ENCODE results near the gene SOBP. TPM values are rescaled to one million over a fixed set of nuclear protein-coding genes. Genes with fewer than 3 reads are reported as not detected.

Gene SOBP
- polyA plus RNA-seq, 2 of the 4 experiments (the other 2 are of a cell fraction): 0.18 to 0.53 TPM

GRCh38 chr6:107613651-107614379 is 123.9 kb downstream of the SOBP start:
- ChIA-PET CTCF (interaction anchor here (1.5 kb wide), 1 partner anchor 32 kb away, joined by 3 read pairs; no protein-coding TSS in a partner anchor), POLR2A (no interaction called here)
- no peak for FAIRE-seq
- no peaks in the 10 kb centered on the region for H3K4me1 ChIP-seq
- H3K4me3 ChIP-seq: no peak overlapping the region
- no peak overlapping the region for H3K4me2 ChIP-seq
- TF ChIP-seq JUN (IDR thresholded peaks at IDR 0.05): no peak
- TF ChIP-seq, protein P1, sequence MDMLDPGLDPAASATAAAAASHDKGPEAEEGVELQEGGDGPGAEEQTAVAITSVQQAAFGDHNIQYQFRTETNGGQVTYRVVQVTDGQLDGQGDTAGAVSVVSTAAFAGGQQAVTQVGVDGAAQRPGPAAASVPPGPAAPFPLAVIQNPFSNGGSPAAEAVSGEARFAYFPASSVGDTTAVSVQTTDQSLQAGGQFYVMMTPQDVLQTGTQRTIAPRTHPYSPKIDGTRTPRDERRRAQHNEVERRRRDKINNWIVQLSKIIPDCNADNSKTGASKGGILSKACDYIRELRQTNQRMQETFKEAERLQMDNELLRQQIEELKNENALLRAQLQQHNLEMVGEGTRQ (IDR thresholded peaks at IDR 0.05): no peak
- no peak for TF ChIP-seq KDM5A (IDR thresholded peaks at IDR 0.05)
- no peak for TF ChIP-seq EHF (CRISPR knock-in tag; IDR thresholded peaks at IDR 0.05)
- TF ChIP-seq EHMT2 (IDR thresholded peaks at IDR 0.05; ENCODE audit: low read depth): no peak
- no peak for TF ChIP-seq POLR2A (IDR thresholded peaks at IDR 0.05; ENCODE audit: low read length)
- no peak for TF ChIP-seq BHLHE40 (IDR thresholded peaks at IDR 0.05; ENCODE audit: low read depth, low read length)
- no peak for TF ChIP-seq EP300 (IDR thresholded peaks at IDR 0.05)
- TF ChIP-seq GATA3 (IDR thresholded peaks at IDR 0.05; ENCODE audit: borderline replicate concordance): no peak
- TF ChIP-seq NFE2L2 (conservative IDR thresholded peaks at IDR 0.05; ENCODE audit: low read length): no peak
- TF ChIP-seq E2F6 (IDR thresholded peaks at IDR 0.05; ENCODE audit: borderline replicate concordance, low read depth): no peak
- no peak for TF ChIP-seq FOXS1 (CRISPR knock-in tag; IDR thresholded peaks at IDR 0.05)
- TF ChIP-seq, protein P2, sequence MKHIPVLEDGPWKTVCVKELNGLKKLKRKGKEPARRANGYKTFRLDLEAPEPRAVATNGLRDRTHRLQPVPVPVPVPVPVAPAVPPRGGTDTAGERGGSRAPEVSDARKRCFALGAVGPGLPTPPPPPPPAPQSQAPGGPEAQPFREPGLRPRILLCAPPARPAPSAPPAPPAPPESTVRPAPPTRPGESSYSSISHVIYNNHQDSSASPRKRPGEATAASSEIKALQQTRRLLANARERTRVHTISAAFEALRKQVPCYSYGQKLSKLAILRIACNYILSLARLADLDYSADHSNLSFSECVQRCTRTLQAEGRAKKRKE (CRISPR knock-in tag; IDR thresholded peaks at IDR 0.05; ENCODE audit: low read depth): no peak
- TF ChIP-seq PHF8 (IDR thresholded peaks at IDR 0.05; ENCODE audit: borderline replicate concordance, low read depth): no peak
- TF ChIP-seq NPAS2 (CRISPR knock-in tag; IDR thresholded peaks at IDR 0.05; ENCODE audit: borderline replicate concordance): no peak
- TF ChIP-seq BCL3 (IDR thresholded peaks at IDR 0.05): no peak
- H3K9me3 ChIP-seq: no peaks in the 10 kb centered on the region
- no peak for ATAC-seq
- no peak overlapping the region for H3K27ac ChIP-seq
- DNase-seq (ENCODE audit: low read depth in 1 of 2, low spot score in 1 of 2): no peak
- 85% methylated on average over 4 of the region's 4 CpGs for WGBS (ENCODE audit: missing lambda C conversion rate)

DNA sequence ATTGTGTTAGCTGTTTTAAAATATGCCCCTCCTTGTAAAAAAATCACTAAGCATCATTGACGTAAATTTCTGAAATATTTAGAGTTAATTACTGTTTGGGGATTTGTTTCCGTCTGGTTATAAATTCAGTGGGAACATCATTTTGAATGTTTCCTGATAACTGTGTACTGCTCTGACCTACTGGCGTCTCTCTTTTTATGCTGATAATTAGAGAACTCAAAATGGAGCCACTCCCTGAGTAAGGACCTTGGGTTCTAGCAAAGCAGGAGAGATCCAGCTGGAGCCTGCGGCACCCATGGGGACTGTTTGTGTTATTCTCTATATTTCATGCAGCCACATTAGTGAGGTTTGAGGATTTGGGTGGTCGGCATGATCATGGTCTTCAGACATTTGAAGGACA is 124.9 kb downstream of the SOBP start:
- TF ChIP-seq ZSCAN20 (CRISPR knock-in tag; IDR thresholded peaks at IDR 0.05) (no peak), HOXB13 (CRISPR knock-in tag; IDR thresholded peaks at IDR 0.05; ENCODE audit: low read depth) (no peak)
- no peaks in the 10 kb centered on the region for H3K4me1 ChIP-seq
- no peak overlapping the region for H3K4me2 ChIP-seq
- H3K27ac ChIP-seq: no peak overlapping the region
- ChIA-PET POLR2A (no interaction called here), CTCF (interaction anchor here (1.5 kb wide), 1 partner anchor 33 kb away, joined by 3 read pairs; no protein-coding TSS in a partner anchor)
- WGBS (ENCODE audit: missing lambda C conversion rate): 90% methylated on average over 5 of the region's 5 CpGs
- H3K9me3 ChIP-seq: no peaks in the 10 kb centered on the region
- H3K4me3 ChIP-seq: no peak overlapping the region
- no peak for DNase-seq (ENCODE audit: low read depth in 1 of 2, low spot score in 1 of 2)
- FAIRE-seq: no peak
- no peak for ATAC-seq

DNA sequence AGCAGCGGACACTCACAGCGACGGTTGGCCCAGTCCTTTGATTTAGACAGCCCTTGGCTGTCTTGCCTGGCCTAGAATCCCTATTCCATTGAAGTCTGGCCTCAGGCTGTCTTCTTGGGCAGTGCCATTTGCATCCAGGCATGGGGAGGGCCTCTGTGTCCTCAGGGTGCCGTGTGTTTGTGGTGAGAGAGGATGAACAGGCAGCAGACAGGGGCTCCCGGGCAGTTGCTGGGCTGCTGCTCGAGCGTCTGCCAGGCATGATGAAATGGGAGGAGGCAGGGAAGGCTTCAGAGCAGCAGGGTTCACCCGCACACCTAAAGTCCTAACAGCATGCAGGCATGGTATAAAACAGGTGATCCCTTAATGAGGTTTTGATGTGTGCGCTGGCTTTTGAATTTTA is 126.9 kb downstream of the SOBP start:
- WGBS (ENCODE audit: missing lambda C conversion rate): 83% methylated on average over 9 of the region's 9 CpGs
- no peak for FAIRE-seq
- ATAC-seq: no peak
- no peak for TF ChIP-seq SREBF2 (IDR thresholded peaks at IDR 0.05)
- no peak for TF ChIP-seq NPAS2 (CRISPR knock-in tag; IDR thresholded peaks at IDR 0.05; ENCODE audit: borderline replicate concordance)
- TF ChIP-seq HEYL (CRISPR knock-in tag; IDR thresholded peaks at IDR 0.05): no peak
- no peak for TF ChIP-seq BHLHE40 (IDR thresholded peaks at IDR 0.05; ENCODE audit: low read depth, low read length)
- no peak for TF ChIP-seq KDM5A (IDR thresholded peaks at IDR 0.05)
- no peak for TF ChIP-seq MAFK (IDR thresholded peaks at IDR 0.05; ENCODE audit: partially characterized antibody)
- no peak for TF ChIP-seq RAD21 (conservative IDR thresholded peaks at IDR 0.05 in 1 of 2, IDR thresholded peaks at IDR 0.05 in 1 of 2)
- TF ChIP-seq PBX3 (IDR thresholded peaks at IDR 0.05): no peak
- TF ChIP-seq, protein P3, sequence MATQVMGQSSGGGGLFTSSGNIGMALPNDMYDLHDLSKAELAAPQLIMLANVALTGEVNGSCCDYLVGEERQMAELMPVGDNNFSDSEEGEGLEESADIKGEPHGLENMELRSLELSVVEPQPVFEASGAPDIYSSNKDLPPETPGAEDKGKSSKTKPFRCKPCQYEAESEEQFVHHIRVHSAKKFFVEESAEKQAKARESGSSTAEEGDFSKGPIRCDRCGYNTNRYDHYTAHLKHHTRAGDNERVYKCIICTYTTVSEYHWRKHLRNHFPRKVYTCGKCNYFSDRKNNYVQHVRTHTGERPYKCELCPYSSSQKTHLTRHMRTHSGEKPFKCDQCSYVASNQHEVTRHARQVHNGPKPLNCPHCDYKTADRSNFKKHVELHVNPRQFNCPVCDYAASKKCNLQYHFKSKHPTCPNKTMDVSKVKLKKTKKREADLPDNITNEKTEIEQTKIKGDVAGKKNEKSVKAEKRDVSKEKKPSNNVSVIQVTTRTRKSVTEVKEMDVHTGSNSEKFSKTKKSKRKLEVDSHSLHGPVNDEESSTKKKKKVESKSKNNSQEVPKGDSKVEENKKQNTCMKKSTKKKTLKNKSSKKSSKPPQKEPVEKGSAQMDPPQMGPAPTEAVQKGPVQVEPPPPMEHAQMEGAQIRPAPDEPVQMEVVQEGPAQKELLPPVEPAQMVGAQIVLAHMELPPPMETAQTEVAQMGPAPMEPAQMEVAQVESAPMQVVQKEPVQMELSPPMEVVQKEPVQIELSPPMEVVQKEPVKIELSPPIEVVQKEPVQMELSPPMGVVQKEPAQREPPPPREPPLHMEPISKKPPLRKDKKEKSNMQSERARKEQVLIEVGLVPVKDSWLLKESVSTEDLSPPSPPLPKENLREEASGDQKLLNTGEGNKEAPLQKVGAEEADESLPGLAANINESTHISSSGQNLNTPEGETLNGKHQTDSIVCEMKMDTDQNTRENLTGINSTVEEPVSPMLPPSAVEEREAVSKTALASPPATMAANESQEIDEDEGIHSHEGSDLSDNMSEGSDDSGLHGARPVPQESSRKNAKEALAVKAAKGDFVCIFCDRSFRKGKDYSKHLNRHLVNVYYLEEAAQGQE (IDR thresholded peaks at IDR 0.05): no peak
- no peak for TF ChIP-seq FOSB (CRISPR knock-in tag; IDR thresholded peaks at IDR 0.05)
- no peak for TF ChIP-seq ZSCAN20 (CRISPR knock-in tag; IDR thresholded peaks at IDR 0.05)

More for the DNA sequence above, 126.9 kb downstream of the SOBP start:
- no peaks in the 10 kb centered on the region for H3K9me3 ChIP-seq
- CTCF ChIA-PET: no interaction called here
- no peaks in the 10 kb centered on the region for H3K4me1 ChIP-seq
- POLR2A ChIA-PET: no interaction called here
- no peak overlapping the region for H3K27ac ChIP-seq
- H3K4me3 ChIP-seq: no peak overlapping the region
- DNase-seq (ENCODE audit: low read depth in 1 of 2, low spot score in 1 of 2): no peak
- H3K4me2 ChIP-seq: no peak overlapping the region

Data from A549 (cell line).